ENCODE data around the gene ITGA7.
A peak's percentile ranks its signal among the peaks of the same experiment; 100 is the strongest.

The ITGA7 gene

GRCh38 chr12:55642669-55643068 lies 65.0 kb downstream of the ITGA7 start:
- DNase-seq (ENCODE audit: low read depth): peak; percentile 57
- no peak overlapping the region for H3K4me3 ChIP-seq (ENCODE audit: low read depth, low read length)
- TF ChIP-seq CTCF (IDR thresholded peaks at IDR 0.05; ENCODE audit: low read depth, low read length) (no peak), POLR2A (IDR thresholded peaks at IDR 0.05; ENCODE audit: extremely low read depth, insufficient read length) (no peak), MAX (IDR thresholded peaks at IDR 0.05; ENCODE audit: low read depth, low read length) (no peak), MYC (IDR thresholded peaks at IDR 0.05; ENCODE audit: low read depth, low read length) (no peak)

DNA sequence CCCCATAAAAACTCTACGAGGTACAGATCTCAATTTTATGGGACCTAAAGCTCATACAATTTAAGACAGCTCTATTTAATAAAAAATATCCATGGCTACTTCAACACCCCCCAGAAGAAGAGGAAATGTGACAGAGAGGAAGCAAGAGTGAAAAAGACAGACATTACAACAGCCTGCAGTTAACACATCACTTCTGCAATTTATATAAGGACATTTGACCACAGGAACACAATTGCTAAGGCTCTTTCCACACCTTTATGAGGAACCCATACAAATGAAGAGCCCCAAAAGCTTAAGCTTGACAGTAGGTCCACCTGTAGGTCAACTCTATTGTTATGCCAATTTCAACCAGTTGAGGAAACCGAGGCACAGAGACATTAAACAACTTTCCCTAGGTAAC lies 65.4 kb downstream of the ITGA7 start:
- DNase-seq (ENCODE audit: low read depth): peak; percentile 80
- H3K4me3 ChIP-seq (ENCODE audit: low read depth, low read length): no peak overlapping the region

GRCh38 chr12:55641595-55641994 lies 66.1 kb downstream of the ITGA7 start:
- DNase-seq (ENCODE audit: low read depth): no peak
- TF ChIP-seq POLR2A (IDR thresholded peaks at IDR 0.05; ENCODE audit: extremely low read depth, insufficient read length) (no peak), MAX (IDR thresholded peaks at IDR 0.05; ENCODE audit: low read depth, low read length) (no peak)

More for the DNA sequence above, 65.4 kb downstream of the ITGA7 start:
- TF ChIP-seq CTCF (IDR thresholded peaks at IDR 0.05; ENCODE audit: low read depth, low read length) (no peak), MAX (IDR thresholded peaks at IDR 0.05; ENCODE audit: low read depth, low read length) (0 out of 2 replicates have a peak, but pooled peaks have one; percentile 14), MYC (IDR thresholded peaks at IDR 0.05; ENCODE audit: low read depth, low read length) (no peak)

GRCh38 chr12:55637467-55637866 lies 70.2 kb downstream of the ITGA7 start:
- H3K4me3 ChIP-seq (ENCODE audit: low read depth, low read length): no peak overlapping the region
- DNase-seq (ENCODE audit: low read depth): no peak
- no peak for TF ChIP-seq CTCF (IDR thresholded peaks at IDR 0.05; ENCODE audit: low read depth, low read length)
- no peak for TF ChIP-seq MYC (IDR thresholded peaks at IDR 0.05; ENCODE audit: low read depth, low read length)
- no peak for TF ChIP-seq POLR2A (IDR thresholded peaks at IDR 0.05; ENCODE audit: extremely low read depth, insufficient read length)
- no peak for TF ChIP-seq MAX (IDR thresholded peaks at IDR 0.05; ENCODE audit: low read depth, low read length)

More at GRCh38 chr12:55641595-55641994, 66.1 kb downstream of the ITGA7 start:
- H3K4me3 ChIP-seq (ENCODE audit: low read depth, low read length): no peak overlapping the region

DNA sequence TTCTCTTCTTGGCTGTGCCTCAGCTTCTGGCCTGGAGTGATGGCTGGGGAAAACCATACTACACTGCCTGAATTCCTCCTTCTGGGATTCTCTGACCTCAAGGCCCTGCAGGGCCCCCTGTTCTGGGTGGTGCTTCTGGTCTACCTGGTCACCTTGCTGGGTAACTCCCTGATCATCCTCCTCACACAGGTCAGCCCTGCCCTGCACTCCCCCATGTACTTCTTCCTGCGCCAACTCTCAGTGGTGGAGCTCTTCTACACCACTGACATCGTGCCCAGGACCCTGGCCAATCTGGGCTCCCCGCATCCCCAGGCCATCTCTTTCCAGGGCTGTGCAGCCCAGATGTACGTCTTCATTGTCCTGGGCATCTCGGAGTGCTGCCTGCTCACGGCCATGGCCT lies 70.9 kb downstream of the ITGA7 start, which contains the start of gene OR10P1:
TSS of gene OR10P1 (plus strand) at position 40 of the 400 bp plus-strand sequence. CDS start at position 40, 0 bp downstream.
- DNase-seq (ENCODE audit: low read depth): no peak
- no peak within 1 kb of the TSS for H3K4me3 ChIP-seq (ENCODE audit: low read depth, low read length)
- TF ChIP-seq CTCF (IDR thresholded peaks at IDR 0.05; ENCODE audit: low read depth, low read length): no peak
- no peak for TF ChIP-seq MYC (IDR thresholded peaks at IDR 0.05; ENCODE audit: low read depth, low read length)
- no peak for TF ChIP-seq MAX (IDR thresholded peaks at IDR 0.05; ENCODE audit: low read depth, low read length)
- no peak for TF ChIP-seq POLR2A (IDR thresholded peaks at IDR 0.05; ENCODE audit: extremely low read depth, insufficient read length)

GRCh38 chr12:55636116-55636655 lies 71.5 kb downstream of the ITGA7 start:
- DNase-seq (ENCODE audit: low read depth): no peak
- H3K4me3 ChIP-seq (ENCODE audit: low read depth, low read length): no peak overlapping the region
- TF ChIP-seq MYC (IDR thresholded peaks at IDR 0.05; ENCODE audit: low read depth, low read length): no peak
- no peak for TF ChIP-seq CTCF (IDR thresholded peaks at IDR 0.05; ENCODE audit: low read depth, low read length)
